SK-N-SH treated with all-trans-retinoic acid at 6 μM for 48 hours (cell line): ENCODE data around the gene RPGRIP1.

ENCODE experiments used
- CSRNP3 ChIP-seq: fragments of 250-450 bp; sonication (Bioruptor Pico); IDR thresholded peaks from 2 replicates; pipeline ENCODE4 v1.5.1; 2021; ENCODE audit warnings: mild to moderate bottlenecking, moderate library complexity
- SNAI2 ChIP-seq: fragments of 250-450 bp; sonication (Bioruptor Pico); IDR thresholded peaks from 2 replicates; pipeline ENCODE4 v1.5.0; 2020; ENCODE audit warnings: mild to moderate bottlenecking, moderate library complexity
- ZFP30 ChIP-seq: fragments of 450-650 bp; formaldehyde crosslinking; IDR thresholded peaks from 2 replicates; pipeline ENCODE4 v1.5.0; 2022; ENCODE audit warnings: mild to moderate bottlenecking, moderate library complexity
- ZNF70 ChIP-seq: fragments of 450-650 bp; formaldehyde crosslinking; IDR thresholded peaks from 2 replicates; pipeline ENCODE4 v1.5.0; 2020; ENCODE audit warnings: mild to moderate bottlenecking, moderate library complexity

- TF ChIP-seq CSRNP3: no peak
- no peak for TF ChIP-seq ZNF70 (CRISPR knock-in tag)
- TF ChIP-seq ZFP30 (CRISPR knock-in tag): no peak
- no peak for TF ChIP-seq SNAI2
Measured at GRCh38 chr14:21231020-21231652, 48.7 kb upstream of the RPGRIP1 start.
